ENCODE measurements around the gene PTPRE. TPM values are rescaled to one million over a fixed set of nuclear protein-coding genes. Genes with fewer than 3 reads are reported as not detected.

PTPRE gene
- total and polyA plus RNA-seq, 10 of the 15 experiments (the other 5 are each of a cell fraction or from before 2014, with no cell fraction given) = 2.9 to 7.6 (median 5.8) TPM

GRCh38 chr10:127999297-128000129 is 92.6 kb downstream of the PTPRE start (continued):
- no peak for TF ChIP-seq POLR2AphosphoS2 (IDR thresholded peaks at IDR 0.05; ENCODE audit: low read depth, low read length)
- no peak for TF ChIP-seq SUPT20H (IDR thresholded peaks at IDR 0.05; ENCODE audit: borderline replicate concordance, control insufficient read depth, low read depth, low read length)
- TF ChIP-seq HDGF (IDR thresholded peaks at IDR 0.05) = no peak
- no peak for TF ChIP-seq JUND (IDR thresholded peaks at IDR 0.05; ENCODE audit: low read depth, low read length)
- TF ChIP-seq EP300 (IDR thresholded peaks at IDR 0.05; ENCODE audit: borderline replicate concordance in 1 of 2, control insufficient read depth in 1 of 2, low read depth in 2 of 2, low read length in 2 of 2) = no peak
- TF ChIP-seq, protein P1, sequence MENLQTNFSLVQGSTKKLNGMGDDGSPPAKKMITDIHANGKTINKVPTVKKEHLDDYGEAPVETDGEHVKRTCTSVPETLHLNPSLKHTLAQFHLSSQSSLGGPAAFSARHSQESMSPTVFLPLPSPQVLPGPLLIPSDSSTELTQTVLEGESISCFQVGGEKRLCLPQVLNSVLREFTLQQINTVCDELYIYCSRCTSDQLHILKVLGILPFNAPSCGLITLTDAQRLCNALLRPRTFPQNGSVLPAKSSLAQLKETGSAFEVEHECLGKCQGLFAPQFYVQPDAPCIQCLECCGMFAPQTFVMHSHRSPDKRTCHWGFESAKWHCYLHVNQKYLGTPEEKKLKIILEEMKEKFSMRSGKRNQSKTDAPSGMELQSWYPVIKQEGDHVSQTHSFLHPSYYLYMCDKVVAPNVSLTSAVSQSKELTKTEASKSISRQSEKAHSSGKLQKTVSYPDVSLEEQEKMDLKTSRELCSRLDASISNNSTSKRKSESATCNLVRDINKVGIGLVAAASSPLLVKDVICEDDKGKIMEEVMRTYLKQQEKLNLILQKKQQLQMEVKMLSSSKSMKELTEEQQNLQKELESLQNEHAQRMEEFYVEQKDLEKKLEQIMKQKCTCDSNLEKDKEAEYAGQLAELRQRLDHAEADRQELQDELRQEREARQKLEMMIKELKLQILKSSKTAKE (IDR thresholded peaks at IDR 0.05; ENCODE audit: low read depth, poor library complexity, severe bottlenecking) = no peak
- TF ChIP-seq BHLHE40 (IDR thresholded peaks at IDR 0.05; ENCODE audit: borderline replicate concordance in 1 of 2, low read depth in 2 of 2, low read length in 1 of 2) = no peak
